ENCODE measurements around the gene CD34.

- TF ChIP-seq, protein P1, sequence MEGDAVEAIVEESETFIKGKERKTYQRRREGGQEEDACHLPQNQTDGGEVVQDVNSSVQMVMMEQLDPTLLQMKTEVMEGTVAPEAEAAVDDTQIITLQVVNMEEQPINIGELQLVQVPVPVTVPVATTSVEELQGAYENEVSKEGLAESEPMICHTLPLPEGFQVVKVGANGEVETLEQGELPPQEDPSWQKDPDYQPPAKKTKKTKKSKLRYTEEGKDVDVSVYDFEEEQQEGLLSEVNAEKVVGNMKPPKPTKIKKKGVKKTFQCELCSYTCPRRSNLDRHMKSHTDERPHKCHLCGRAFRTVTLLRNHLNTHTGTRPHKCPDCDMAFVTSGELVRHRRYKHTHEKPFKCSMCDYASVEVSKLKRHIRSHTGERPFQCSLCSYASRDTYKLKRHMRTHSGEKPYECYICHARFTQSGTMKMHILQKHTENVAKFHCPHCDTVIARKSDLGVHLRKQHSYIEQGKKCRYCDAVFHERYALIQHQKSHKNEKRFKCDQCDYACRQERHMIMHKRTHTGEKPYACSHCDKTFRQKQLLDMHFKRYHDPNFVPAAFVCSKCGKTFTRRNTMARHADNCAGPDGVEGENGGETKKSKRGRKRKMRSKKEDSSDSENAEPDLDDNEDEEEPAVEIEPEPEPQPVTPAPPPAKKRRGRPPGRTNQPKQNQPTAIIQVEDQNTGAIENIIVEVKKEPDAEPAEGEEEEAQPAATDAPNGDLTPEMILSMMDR (conservative IDR thresholded peaks at IDR 0.05) = no peak
- no peak for TF ChIP-seq EZH2 (IDR thresholded peaks at IDR 0.05; ENCODE audit: low read depth)
These were observed 18.2 kb downstream of the CD34 start for GRCh38 chr1:207892764-207893163.

All from PC-9 (cell line).